ENCODE results near the gene COTL1. TPM values are rescaled to one million over a fixed set of nuclear protein-coding genes. Genes with fewer than 3 reads are reported as not detected.

Gene COTL1
- total and polyA plus RNA-seq, 9 of the 15 experiments (the other 6 are each of a cell fraction or from before 2014, with no cell fraction given), result 27.7 to 185 (median 72.5) TPM

DNA sequence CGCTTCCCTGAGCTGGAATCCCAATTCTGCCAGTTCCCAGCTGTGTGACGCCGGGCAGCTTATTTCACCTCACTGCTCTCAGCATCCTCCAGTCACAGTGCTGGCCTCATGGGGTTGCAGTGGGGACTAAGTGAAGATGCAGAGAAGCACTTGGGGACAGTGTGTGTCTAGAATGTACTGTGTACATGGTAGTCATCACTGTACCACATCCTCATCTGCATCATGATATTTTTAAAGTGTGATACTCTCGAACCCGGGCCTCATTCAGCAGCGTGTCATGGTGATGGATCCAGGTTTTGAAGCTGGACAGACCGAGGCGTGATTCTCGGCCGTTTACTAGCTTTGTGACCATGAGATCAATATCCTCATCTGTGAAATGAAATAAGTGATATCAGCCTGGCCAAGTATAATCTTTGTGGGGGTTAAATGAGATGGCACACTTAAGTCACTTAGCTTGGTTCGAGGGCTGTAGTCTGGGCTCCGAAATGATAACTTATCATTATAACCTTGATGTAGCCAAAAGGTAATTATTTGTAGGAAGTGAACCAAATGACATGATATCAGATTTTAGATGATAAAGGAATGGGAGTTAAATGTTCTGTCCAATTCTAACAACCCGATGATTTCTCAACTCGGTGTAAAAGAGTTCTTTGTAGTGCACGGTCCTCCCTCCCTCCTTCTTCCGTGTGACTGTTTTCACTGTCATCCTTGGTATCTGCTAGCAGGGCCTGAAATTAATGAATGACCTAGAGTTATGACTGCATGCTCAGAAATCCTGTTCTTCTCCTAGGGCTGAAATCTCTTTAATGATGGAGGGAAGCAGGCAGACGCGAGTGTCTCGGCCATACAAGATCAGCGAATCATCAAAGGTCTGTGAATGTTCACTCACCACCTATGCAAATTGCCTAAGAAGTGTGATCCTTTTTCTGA lies 32.4 kb upstream of the COTL1 start:
- peaks cover 0 to 3% of the 10 kb centered on the region in 2 experiments; a peak in 1 of 5 replicates for H3K27me3 ChIP-seq (ENCODE audit: control insufficient read depth in 2 of 2, insufficient read depth in 2 of 2, low read length in 2 of 2)
- peaks cover 12 to 14% of the 10 kb centered on the region in 2 experiments; a peak in 4 of 5 replicates for H3K4me1 ChIP-seq (replicated peaks in 1 of 2; ENCODE audit: control insufficient read depth in 2 of 2, insufficient read depth in 2 of 2, low read length in 2 of 2)
- ChIA-PET CTCF (ENCODE audit: low intra/inter-chr PET ratio) (no interaction called here), POLR2A (interaction anchor here (0.6 to 1.0 kb wide), 3 partner anchors 8 to 22 kb away, joined by 3 to 4 read pairs (median 3); no protein-coding TSS in a partner anchor)
- peaks cover 14% of the 10 kb centered on the region for H3K79me2 ChIP-seq (ENCODE audit: control insufficient read depth, insufficient read depth, low read length)
- no peak for TF ChIP-seq ZNF280A (IDR thresholded peaks at IDR 0.05; ENCODE audit: low read depth, partially characterized antibody)
- TF ChIP-seq, protein P1, sequence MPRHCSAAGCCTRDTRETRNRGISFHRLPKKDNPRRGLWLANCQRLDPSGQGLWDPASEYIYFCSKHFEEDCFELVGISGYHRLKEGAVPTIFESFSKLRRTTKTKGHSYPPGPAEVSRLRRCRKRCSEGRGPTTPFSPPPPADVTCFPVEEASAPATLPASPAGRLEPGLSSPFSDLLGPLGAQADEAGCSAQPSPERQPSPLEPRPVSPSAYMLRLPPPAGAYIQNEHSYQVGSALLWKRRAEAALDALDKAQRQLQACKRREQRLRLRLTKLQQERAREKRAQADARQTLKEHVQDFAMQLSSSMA (CRISPR knock-in tag; IDR thresholded peaks at IDR 0.05), result no peak
- TF ChIP-seq KDM5B (IDR thresholded peaks at IDR 0.05; ENCODE audit: insufficient replicate concordance, low read depth, low read length), result peak; percentile 54
- TF ChIP-seq ATF4 (CRISPR knock-in tag; IDR thresholded peaks at IDR 0.05), result no peak
- in situ Hi-C loops (cut with MboI), result no loop called here
- ATAC-seq, result no peak
- no peak overlapping the region for H3K9ac ChIP-seq (ENCODE audit: insufficient read depth in 1 of 2, low read depth in 2 of 2, low read length in 2 of 2)
- 0 out of 2 replicates have a peak, but pooled peaks cover 7% of the 10 kb centered on the region for H4K20me1 ChIP-seq (replicated peaks; ENCODE audit: control insufficient read depth, insufficient read depth, low read length)
- 85% methylated on average over 20 of the region's 20 CpGs for WGBS (ENCODE audit: insufficient coverage, low coverage, missing lambda C conversion rate)
- no peak overlapping the region for H3K4me2 ChIP-seq (ENCODE audit: insufficient read depth, low read length)
- H2AFZ ChIP-seq (ENCODE audit: low read depth, low read length), result no peak overlapping the region
- no peak overlapping the region for H3K4me3 ChIP-seq
- no peak for DNase-seq (ENCODE audit: extremely low read depth in 1 of 4, low spot score in 3 of 4)
- H3K9me1 ChIP-seq (ENCODE audit: control insufficient read depth, insufficient read depth, low read length), result no peaks in the 10 kb centered on the region
- no peak overlapping the region for H3K27ac ChIP-seq (ENCODE audit: extremely low read depth, low read depth, low read length)
- TSS peak; percentile 54 for BruUV-seq (replicated peaks)
- intact Hi-C loops (cut with micrococcal nuclease), result no loop called here
- no peaks in the 10 kb centered on the region for H3K9me3 ChIP-seq (replicated peaks; ENCODE audit: control insufficient read depth, insufficient read depth, low read depth, low read length)
- peak; percentile 15 for FAIRE-seq
- peaks cover 37% of the 10 kb centered on the region; the same call in 2 of the 3 replicates for H3K36me3 ChIP-seq (ENCODE audit: control insufficient read depth, insufficient read depth, low read length)

Data from K562 (cell line).